Epithelial cell of proximal tubule (primary cell): Measurements from ENCODE around the gene PROM1. TPM values are rescaled to one million over a fixed set of nuclear protein-coding genes. Genes with fewer than 3 reads are reported as not detected.
A peak's percentile ranks its signal among the peaks of the same experiment; 100 is the strongest.

Experiments
- DNase-seq: peaks from one replicate; pipeline ENCODE4 v3.0.0-alpha.2; 2011; ENCODE audit warnings: low read depth
- H3K4me3 ChIP-seq: 2 replicates; pipeline ENCODE4 v1.5.1; 2011; ENCODE audit warnings: low read depth, mild to moderate bottlenecking, low read length
- CTCF ChIP-seq: conservative IDR thresholded peaks from 2 replicates; pipeline ENCODE4 v1.5.1; 2012; ENCODE audit warnings: low read depth, mild to moderate bottlenecking, low read length
- total RNA-seq: library from RNA; depleted of rRNA; stranded (reverse); fragments of >200 nt; gene quantifications from 2 replicates; pipeline ENCODE4 v1.2.3, GENCODE V29; 2015

Gene PROM1
- total RNA-seq, 1 donor from 2014 or later, result 69.6 TPM

GRCh38 chr4:15929540-15929939 lies 154.3 kb downstream of the PROM1 start:
- H3K4me3 ChIP-seq, result no peak overlapping the region
- TF ChIP-seq CTCF, result no peak
- no peak for DNase-seq

- no peak for DNase-seq
- no peak for TF ChIP-seq CTCF
Measured at GRCh38 chr4:15928883-15929282, 154.9 kb downstream of the PROM1 start.

GRCh38 chr4:15926486-15926885 lies 157.3 kb downstream of the PROM1 start:
- TF ChIP-seq CTCF, result no peak
- no peak overlapping the region for H3K4me3 ChIP-seq
- DNase-seq, result no peak

More at GRCh38 chr4:15928883-15929282, 154.9 kb downstream of the PROM1 start:
- no peak overlapping the region for H3K4me3 ChIP-seq

- DNase-seq, result no peak
- no peak for TF ChIP-seq CTCF
- no peak overlapping the region for H3K4me3 ChIP-seq
Measured at GRCh38 chr4:15925830-15926229, 158.0 kb downstream of the PROM1 start.

- no peak for TF ChIP-seq CTCF
- no peak overlapping the region for H3K4me3 ChIP-seq
- no peak for DNase-seq
Measured at GRCh38 chr4:15921592-15921932, 162.3 kb downstream of the PROM1 start.

- no peak for TF ChIP-seq CTCF
- no peak overlapping the region for H3K4me3 ChIP-seq
- DNase-seq, result peak; percentile 94
Measured at GRCh38 chr4:15920723-15921591, 162.9 kb downstream of the PROM1 start.
